ENCODE data around the gene INPP5B.
"Not testable (repeated sequence)": the region's sequence is repeated elsewhere in the genome, so short reads cannot be mapped to it uniquely, and the experiment has no call there.

The INPP5B gene

DNA sequence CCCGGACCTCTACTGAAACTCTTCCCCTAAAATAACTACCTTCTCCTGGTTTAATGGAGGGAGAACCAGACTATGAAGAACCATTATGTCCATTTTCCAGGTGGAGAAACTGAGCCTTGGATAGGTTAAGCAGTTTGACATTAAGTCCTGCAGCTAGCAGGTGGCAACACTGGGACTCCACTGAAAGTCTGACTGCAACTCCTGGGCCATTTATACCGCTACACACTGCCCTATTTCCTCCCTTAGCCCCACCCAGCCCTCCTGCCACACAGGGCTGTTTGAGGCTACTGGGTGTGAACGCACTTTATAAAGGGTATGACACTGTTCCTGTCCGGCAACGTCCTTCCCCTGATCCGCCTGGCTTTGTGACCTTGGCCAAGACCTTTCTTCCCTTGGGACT is 511 bp upstream of the INPP5B start:
- DNase-seq = no peak

DNA sequence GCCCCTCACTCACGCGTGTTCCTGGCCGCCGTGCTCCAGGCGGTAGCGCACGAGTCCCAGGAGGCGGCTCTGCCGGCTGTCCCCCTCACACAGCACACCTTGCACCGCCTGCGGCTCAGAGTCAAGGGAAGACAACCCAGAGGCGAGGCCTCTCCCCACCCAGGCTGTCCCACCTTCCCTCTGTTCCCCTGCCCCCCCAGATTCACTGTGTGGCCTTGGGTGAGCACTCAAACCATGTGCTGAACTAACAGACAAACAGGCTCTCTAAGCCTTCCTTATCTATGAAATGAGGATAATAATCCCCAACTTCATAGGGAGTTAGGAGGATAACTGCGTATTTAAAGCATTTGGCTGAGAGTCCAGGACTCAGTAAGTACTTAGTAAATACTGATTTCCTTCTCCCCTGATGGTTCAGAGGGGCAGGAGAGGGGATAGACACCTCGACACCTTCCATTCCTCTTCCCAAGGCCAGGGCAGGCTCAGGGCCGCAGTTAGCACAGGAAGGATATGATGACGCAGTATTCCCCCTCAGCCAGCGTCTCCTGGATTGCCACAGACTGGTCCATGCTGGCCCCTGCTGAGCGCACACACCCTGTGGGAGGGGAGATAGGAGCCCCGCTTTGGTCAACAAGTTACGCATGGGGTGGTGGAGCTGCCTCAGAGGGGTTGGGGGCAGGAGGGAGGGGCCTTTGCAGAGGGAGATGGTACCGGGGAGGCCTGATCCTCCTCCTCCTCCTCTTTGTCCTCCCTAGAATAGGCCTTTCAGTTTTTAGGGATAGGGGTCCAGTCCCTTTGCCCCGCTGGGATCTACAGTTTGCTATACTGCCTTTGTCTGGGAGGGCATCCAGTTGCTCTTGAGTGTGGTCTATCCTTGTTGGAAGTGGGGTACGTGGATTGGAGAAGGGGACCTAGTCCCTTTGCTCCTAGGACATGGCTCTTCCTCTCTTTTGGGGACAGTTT is 830 bp downstream of the INPP5B start:
- DNase-seq = no peak

DNA sequence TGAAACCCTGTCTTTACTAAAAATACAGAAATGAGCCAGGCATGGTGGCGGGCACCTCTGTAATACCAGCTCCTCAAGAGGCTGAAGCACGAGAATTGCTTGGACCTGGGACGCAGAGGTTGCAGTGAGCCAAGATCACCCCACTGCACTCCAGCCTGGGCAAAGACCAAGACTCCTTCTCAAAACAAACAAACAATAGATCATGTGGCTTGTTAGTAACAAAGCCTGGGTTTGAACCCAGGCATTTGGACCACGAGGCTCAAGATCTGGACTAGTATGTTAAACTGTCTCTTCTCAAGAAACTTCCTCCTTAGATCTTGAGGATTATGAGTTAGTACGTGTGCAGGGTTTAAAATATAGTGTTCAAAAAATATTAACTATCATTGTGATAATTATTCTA is 1.6 kb downstream of the INPP5B start:
- DNase-seq = no peak

- DNase-seq = no peak
Observed at GRCh38 chr1:37944816-37945215, 2.0 kb downstream of the INPP5B start.

GRCh38 chr1:37944086-37944763 is 2.6 kb downstream of the INPP5B start:
- no peak for DNase-seq

DNA sequence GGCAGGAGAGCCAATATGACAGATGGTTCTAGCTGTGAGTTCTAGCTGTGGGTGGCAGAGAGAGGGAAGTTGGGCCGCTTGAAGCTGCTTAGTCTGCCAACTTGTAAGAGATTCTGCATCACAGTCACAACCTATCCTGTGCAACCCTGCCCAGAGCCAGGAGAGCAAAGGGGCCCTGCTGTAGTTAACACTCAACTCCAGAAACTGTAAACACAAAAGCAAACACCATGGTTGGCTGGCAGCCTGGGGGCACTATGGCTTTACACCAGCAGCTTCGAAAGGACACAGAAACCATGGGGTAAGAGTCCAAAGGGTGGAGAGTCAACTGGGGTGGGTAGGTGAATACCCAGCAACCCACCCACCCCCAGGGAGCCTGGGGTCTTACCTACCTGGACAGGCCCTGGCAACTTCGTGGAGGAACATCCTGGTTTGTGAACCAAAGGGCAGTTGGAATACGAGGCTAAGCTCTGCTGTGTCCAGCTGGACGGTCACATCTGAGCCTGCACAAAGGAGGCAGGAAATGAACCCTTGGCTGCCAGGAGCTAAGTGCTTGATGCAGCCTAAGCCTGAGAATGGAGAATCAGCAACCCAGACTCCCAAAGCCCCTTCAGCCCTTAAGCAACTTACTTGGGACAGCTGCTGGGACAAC is 6.4 kb downstream of the INPP5B start:
- DNase-seq = no peak

DNA sequence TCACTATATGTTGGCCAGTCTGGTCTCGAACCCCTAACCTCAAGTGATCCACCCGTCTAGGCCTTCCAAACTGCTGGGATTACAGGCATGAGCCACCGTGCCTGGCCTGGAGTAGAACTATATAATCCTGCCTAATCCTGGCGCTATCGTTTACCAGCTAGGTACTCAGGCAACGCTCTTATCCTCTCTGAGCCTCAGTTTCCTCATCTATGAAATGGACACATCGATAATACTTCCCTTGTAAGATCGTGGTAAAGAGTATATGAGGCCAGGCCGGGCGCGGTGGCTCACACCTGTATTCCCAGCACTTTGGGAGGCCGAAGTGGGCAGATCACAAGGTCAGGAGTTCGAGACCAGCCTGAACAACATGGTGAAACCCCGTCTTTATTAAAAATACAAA is 10.1 kb downstream of the INPP5B start:
- DNase-seq = not testable (repeated sequence)

DNA sequence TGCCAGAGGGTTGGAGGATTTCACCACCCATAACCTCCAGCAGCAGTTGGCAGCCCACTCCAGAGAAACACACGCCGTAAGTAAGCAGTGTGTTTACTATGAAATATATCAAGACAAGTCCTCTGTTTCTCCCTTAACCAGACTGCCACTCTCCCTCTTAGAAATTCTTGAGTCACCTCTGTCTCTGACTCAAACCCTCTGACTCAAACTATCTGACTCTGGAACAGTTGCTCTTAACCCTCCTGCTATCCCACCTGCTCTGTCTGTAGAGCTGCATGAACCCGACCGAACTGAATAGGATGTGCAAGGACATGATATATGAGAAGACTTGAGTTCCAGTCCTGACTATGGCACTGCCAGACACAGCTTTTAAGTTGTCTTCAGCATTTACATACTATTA is 14.1 kb downstream of the INPP5B start:
- DNase-seq = no peak

DNA sequence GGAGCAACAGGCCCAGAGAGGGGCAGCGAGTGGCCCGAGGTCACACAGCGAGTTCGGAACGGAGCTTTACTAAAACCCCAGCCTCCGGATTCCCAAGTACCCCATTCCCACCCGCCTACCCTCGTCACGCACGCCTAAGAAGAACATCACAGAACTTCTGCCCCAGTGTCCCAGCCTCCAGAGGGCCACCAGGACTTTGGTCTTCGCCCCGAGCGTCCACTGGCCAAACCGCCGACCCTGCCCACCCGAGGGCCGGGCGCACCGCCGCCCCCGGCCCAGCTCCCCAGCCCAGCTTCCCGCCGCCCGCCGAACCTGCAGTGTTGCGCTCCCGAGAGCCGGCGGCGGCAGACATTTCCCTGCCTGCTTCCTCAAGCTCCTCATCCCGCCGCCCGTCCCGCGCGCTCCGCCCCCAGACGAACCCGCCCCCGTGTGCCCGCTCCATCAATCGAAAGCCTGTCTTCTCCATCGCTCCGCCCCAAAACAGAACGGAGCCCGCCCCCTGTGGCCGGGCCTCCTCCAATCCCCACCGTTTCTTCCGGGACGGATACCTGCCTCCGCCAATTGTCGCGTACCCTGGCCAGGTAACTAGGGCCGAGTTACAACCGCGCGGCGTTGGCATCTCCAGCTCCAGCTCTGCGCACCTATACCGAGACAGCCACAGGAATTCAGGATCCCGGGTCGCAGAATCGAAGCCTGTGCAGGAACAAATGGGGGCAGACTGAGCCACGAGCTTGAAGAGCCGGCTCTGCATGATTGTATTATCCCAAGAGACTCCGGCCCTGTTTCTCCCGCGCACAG is 15.3 kb downstream of the INPP5B start:
- DNase-seq = peak; percentile 97

- no peak for DNase-seq
Observed at GRCh38 chr1:37931102-37931360, 15.8 kb downstream of the INPP5B start.

DNA sequence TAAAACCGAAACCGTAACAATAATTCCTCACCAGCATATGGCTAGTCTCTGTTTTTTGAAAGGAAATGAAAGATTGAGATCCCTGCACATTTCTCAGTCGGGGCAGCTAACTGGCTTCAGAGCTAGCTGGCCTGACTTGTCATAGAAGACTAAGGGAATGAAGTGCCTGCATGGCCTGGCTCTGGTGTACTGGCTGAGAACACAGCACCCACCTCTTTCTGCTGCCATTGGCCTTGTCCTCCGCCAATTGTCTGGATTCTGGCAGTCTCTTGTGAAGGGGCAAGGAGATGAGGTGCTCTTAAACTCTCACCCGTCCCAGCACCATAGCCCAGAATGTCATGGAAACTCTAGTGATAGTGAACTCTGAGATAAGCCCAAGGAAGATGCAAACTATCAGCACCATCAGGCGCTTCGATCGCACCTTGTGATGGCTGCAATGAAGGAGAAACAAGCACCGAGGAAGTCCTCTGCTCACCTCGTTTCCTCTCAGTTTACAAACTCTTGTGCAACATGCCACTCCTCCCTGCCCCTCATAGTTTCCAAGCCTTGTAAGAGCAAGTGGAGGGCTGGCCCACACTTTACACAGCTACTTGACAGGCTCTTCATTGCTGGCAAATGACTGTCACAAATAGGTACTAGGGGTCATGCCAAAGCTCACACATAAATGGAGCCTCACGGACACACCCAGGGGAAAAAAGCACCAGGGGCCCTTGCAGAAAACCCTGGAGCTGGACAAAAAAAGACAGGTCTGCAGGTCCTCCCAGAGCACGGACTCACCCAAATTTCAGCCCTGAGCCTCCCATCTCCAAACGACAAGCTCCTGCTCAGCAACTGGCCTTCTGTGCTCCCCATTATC is 16.4 kb downstream of the INPP5B start:
- DNase-seq = no peak

DNA sequence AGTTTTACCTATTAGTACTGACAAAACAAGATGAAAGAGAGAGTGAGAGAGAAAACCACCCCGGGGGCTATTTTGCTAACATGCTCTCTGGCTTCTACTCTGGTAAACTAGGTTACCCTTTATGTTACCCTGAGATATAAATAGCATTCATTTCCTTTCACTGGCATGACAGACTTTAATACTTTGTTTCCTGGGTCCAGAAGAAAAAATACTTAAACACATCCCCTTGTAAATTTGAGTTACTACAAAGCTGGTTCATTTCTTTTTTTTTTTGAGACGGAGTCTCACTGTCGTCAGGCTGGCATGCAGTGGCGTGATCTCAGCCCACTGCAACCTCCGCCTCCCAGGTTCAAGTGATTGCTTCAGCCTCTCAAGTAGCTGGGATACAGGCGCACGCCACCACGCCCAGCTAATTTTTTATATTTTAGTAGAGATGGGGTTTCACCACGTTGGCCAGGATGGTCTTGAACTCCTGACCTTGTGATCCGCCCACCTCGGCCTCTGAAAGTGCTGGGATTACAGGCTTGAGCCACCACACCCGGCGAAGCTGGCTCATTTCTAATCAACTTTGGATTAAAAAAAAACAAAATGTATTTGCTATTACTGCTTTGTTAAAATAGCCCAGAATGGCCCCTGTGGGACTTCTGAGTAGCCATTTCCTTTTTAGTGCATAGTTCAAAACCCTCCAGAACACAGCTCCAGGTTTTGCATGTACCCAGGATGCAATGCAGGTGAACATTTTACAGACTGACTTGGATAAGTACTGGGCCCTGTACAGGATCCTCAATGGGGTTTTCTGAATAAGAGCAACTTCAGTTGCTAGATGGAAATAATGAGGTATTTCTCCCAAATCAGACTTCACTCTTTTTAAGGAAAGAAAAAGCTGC is 20.6 kb downstream of the INPP5B start:
- DNase-seq = no peak

GRCh38 chr1:37925316-37925715 is 21.5 kb downstream of the INPP5B start:
- DNase-seq = no peak

GRCh38 chr1:37923551-37923889 is 23.3 kb downstream of the INPP5B start:
- no peak for DNase-seq

DNA sequence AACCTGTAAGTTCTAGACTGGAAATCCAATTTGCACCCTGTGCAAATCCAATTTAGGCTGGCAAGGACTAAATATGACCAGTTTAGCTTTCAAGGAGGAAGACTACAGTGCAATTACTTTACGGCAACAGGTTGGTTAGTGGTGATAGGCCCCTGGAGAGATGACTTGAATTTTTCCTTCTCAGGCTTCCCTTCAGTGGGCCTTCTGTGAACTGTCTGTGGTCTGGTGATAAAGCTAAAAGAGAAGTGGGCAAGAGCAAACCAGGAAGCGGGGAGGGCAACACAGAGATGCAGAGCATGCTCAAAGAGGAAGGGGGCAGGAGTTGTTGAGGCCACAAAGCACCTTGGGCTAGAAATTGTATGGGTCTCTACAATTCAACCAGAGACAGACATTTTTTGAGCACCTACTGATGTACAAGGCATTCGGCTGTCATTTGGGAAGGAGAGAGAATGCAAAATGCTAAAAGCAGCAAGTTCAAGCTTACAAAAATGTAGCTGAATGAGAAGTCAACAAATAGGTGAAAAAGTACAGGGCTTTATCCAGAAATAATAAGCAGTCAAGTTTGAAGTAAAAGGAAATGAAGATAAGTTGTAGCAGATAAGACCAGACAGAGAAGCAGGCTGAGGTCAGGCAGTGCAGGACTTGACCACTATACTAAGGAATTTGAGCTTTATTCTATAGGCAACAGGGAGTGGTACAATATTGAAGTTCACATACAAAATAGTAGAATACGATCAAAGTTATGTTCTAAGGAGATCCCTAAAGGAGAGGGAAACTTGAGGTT is 23.9 kb downstream of the INPP5B start:
- no peak for DNase-seq

GRCh38 chr1:37919277-37919676 is 27.6 kb downstream of the INPP5B start:
- no peak for DNase-seq

- no peak for DNase-seq
Observed at GRCh38 chr1:37915476-37916093, 31.3 kb downstream of the INPP5B start.

GRCh38 chr1:37914719-37915475 is 32.0 kb downstream of the INPP5B start:
- DNase-seq = no peak

DNA sequence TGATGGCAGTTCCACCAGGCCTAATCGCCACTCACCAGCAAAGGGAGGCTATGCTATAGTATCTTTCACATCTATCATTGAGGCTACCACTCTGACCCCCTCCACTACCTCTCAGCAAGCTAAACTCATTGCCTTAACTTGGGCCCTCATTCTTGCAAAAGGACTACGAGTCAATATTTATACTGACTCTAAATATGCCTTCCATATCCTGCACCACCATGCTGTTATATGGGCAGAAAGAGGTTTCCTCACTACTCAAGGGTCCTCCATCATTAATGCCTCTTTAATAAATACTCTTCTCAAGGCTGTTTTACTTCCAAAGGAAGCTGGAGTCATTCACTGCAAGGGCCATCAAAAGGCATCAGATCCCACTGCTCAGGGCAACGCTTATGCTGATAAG is 35.4 kb downstream of the INPP5B start:
- not testable (repeated sequence) for DNase-seq
